Measurements from ENCODE around the gene LHFPL3. TPM values are rescaled to one million over a fixed set of nuclear protein-coding genes. Genes with fewer than 3 reads are reported as not detected.
A peak's percentile ranks its signal among the peaks of the same experiment; 100 is the strongest.
"Not testable (repeated sequence)": the region's sequence is repeated elsewhere in the genome, so short reads cannot be mapped to it uniquely, and the experiment has no call there.

LHFPL3 gene
- total and polyA plus RNA-seq, 2 experiments from 2014 or later: not detected

- Histone ChIP-seq H3K36me3 (no peaks in the 10 kb centered on the region), H3K27me3 (no peaks in the 10 kb centered on the region), H3K27ac (no peak overlapping the region), H3K4me3 (no peak overlapping the region), H3K4me1 (ENCODE audit: low read depth) (no peaks in the 10 kb centered on the region), H3K9me3 (ENCODE audit: low read depth) (no peaks in the 10 kb centered on the region)
- no peak for DNase-seq (ENCODE audit: low read depth in 1 of 2, low spot score in 1 of 2)
- TF ChIP-seq, protein P1, sequence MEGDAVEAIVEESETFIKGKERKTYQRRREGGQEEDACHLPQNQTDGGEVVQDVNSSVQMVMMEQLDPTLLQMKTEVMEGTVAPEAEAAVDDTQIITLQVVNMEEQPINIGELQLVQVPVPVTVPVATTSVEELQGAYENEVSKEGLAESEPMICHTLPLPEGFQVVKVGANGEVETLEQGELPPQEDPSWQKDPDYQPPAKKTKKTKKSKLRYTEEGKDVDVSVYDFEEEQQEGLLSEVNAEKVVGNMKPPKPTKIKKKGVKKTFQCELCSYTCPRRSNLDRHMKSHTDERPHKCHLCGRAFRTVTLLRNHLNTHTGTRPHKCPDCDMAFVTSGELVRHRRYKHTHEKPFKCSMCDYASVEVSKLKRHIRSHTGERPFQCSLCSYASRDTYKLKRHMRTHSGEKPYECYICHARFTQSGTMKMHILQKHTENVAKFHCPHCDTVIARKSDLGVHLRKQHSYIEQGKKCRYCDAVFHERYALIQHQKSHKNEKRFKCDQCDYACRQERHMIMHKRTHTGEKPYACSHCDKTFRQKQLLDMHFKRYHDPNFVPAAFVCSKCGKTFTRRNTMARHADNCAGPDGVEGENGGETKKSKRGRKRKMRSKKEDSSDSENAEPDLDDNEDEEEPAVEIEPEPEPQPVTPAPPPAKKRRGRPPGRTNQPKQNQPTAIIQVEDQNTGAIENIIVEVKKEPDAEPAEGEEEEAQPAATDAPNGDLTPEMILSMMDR (IDR thresholded peaks at IDR 0.05; ENCODE audit: low read depth, low read length): no peak
Observed at GRCh38 chr7:104677587-104677986, 349.2 kb downstream of the LHFPL3 start.

- H3K36me3 ChIP-seq: no peaks in the 10 kb centered on the region
- no peaks in the 10 kb centered on the region for H3K27me3 ChIP-seq
- H3K4me3 ChIP-seq: no peak overlapping the region
- no peak for DNase-seq (ENCODE audit: low read depth in 1 of 2, low spot score in 1 of 2)
- TF ChIP-seq, protein P1 (IDR thresholded peaks at IDR 0.05; ENCODE audit: low read depth, low read length): no peak
- no peak overlapping the region for H3K27ac ChIP-seq
- H3K9me3 ChIP-seq (ENCODE audit: low read depth): no peaks in the 10 kb centered on the region
- no peaks in the 10 kb centered on the region for H3K4me1 ChIP-seq (ENCODE audit: low read depth)
Observed at GRCh38 chr7:104679085-104679484, 350.7 kb downstream of the LHFPL3 start.

GRCh38 chr7:104686286-104686685, 357.9 kb downstream of the LHFPL3 start:
- Histone ChIP-seq H3K9me3 (ENCODE audit: low read depth) (no peaks in the 10 kb centered on the region), H3K4me1 (ENCODE audit: low read depth) (no peaks in the 10 kb centered on the region), H3K4me3 (no peak overlapping the region), H3K27me3 (no peaks in the 10 kb centered on the region), H3K27ac (no peak overlapping the region), H3K36me3 (no peaks in the 10 kb centered on the region)
- DNase-seq (ENCODE audit: low read depth in 1 of 2, low spot score in 1 of 2): no peak
- TF ChIP-seq, protein P1 (IDR thresholded peaks at IDR 0.05; ENCODE audit: low read depth, low read length): no peak

DNA sequence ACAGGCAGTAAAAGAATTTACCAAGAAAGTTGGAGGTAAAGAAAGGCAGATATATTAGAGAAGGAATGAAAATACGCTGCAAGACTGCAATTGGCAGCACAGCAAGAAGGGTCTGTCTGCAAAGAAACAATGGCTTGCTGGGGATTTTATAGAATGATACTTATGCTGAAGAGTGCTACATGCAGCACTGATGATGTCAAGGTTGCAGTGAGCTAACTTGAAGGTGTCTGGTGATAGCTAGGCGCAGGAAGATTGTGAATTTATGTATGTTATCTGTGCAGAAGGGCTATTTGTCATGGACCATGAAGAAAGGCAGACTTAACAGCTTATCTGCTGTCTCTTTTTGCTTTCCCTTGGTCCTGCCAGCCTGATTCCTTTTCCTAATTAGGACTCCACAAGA, 366.3 kb downstream of the LHFPL3 start:
- H3K4me1 ChIP-seq (ENCODE audit: low read depth): no peaks in the 10 kb centered on the region
- TF ChIP-seq, protein P1 (IDR thresholded peaks at IDR 0.05; ENCODE audit: low read depth, low read length): no peak

GRCh38 chr7:104695563-104695962, 367.2 kb downstream of the LHFPL3 start:
- DNase-seq (ENCODE audit: low read depth in 1 of 2, low spot score in 1 of 2): no peak
- Histone ChIP-seq H3K4me1 (ENCODE audit: low read depth) (no peaks in the 10 kb centered on the region), H3K27me3 (no peaks in the 10 kb centered on the region), H3K27ac (no peak overlapping the region), H3K9me3 (ENCODE audit: low read depth) (no peaks in the 10 kb centered on the region), H3K36me3 (no peaks in the 10 kb centered on the region), H3K4me3 (no peak overlapping the region)
- TF ChIP-seq, protein P1 (IDR thresholded peaks at IDR 0.05; ENCODE audit: low read depth, low read length): no peak

More for the DNA sequence above, 366.3 kb downstream of the LHFPL3 start:
- H3K4me3 ChIP-seq: no peak overlapping the region
- no peaks in the 10 kb centered on the region for H3K9me3 ChIP-seq (ENCODE audit: low read depth)
- no peaks in the 10 kb centered on the region for H3K27me3 ChIP-seq
- peak in 1 of 2 donors; percentile 2 for DNase-seq (ENCODE audit: low read depth in 1 of 2, low spot score in 1 of 2)
- no peak overlapping the region for H3K27ac ChIP-seq
- no peaks in the 10 kb centered on the region for H3K36me3 ChIP-seq

GRCh38 chr7:104700336-104700735, 371.9 kb downstream of the LHFPL3 start:
- H3K27ac ChIP-seq: no peak overlapping the region
- H3K4me3 ChIP-seq: no peak overlapping the region
- TF ChIP-seq, protein P1 (IDR thresholded peaks at IDR 0.05; ENCODE audit: low read depth, low read length): no peak
- DNase-seq (ENCODE audit: low read depth in 1 of 2, low spot score in 1 of 2): no peak
- H3K4me1 ChIP-seq (ENCODE audit: low read depth): no peaks in the 10 kb centered on the region
- no peaks in the 10 kb centered on the region for H3K9me3 ChIP-seq (ENCODE audit: low read depth)
- no peaks in the 10 kb centered on the region for H3K36me3 ChIP-seq
- no peaks in the 10 kb centered on the region for H3K27me3 ChIP-seq

- DNase-seq (ENCODE audit: low read depth in 1 of 2, low spot score in 1 of 2); H3K4me1 ChIP-seq (ENCODE audit: low read depth); H3K27me3 ChIP-seq; H3K9me3 ChIP-seq (ENCODE audit: low read depth); H3K36me3 ChIP-seq; H3K27ac ChIP-seq; H3K4me3 ChIP-seq: not testable (repeated sequence)
Observed at GRCh38 chr7:104721027-104721426, 392.6 kb downstream of the LHFPL3 start.
